OCI-LY1 (cell line): ENCODE measurements around the gene CTH.

Experiments used
- H2AFZ ChIP-seq: fragments of 200-600 bp; sonication (generic), shearing (Covaris generic); 2 replicates; pipeline ENCODE4 v1.6.0; 2014; ENCODE audit warnings: antibody characterized with exemption, mild to moderate bottlenecking, low read length
- H3F3A ChIP-seq: fragments of 200-600 bp; sonication (generic), shearing (Covaris generic); 2 replicates; pipeline ENCODE4 v1.6.0; 2014; ENCODE audit warnings: mild to moderate bottlenecking, antibody characterized with exemption, low read length, moderate library complexity; ENCODE audit not compliant: insufficient read depth
- H3K27ac ChIP-seq: fragments of 200-600 bp; sonication (generic); 2 replicates; pipeline ENCODE4 v1.5.1; 2014; ENCODE audit warnings: low read length, mixed run types, mild to moderate bottlenecking, low read depth; ENCODE audit not compliant: poor library complexity, severe bottlenecking
- H3K27me3 ChIP-seq: fragments of 200-600 bp; sonication (generic); 2 replicates; pipeline ENCODE4 v1.6.0; 2014; ENCODE audit warnings: antibody characterized with exemption, mild to moderate bottlenecking, low read length, moderate library complexity; ENCODE audit not compliant: insufficient read depth
- H3K36me3 ChIP-seq: fragments of 200-600 bp; sonication (generic); 2 replicates; pipeline ENCODE4 v1.6.1; 2014; ENCODE audit warnings: mild to moderate bottlenecking, antibody characterized with exemption, low read length, moderate library complexity, mixed read lengths; ENCODE audit not compliant: insufficient read depth
- H3K4me1 ChIP-seq: fragments of 200-600 bp; sonication (generic); 2 replicates; pipeline ENCODE4 v1.5.1; 2014; ENCODE audit warnings: mild to moderate bottlenecking, low read length, moderate library complexity; ENCODE audit not compliant: insufficient read depth, severe bottlenecking
- H3K4me2 ChIP-seq: fragments of 200-600 bp; sonication (generic), shearing (Covaris generic); 2 replicates; pipeline ENCODE4 v1.6.1; 2014; ENCODE audit warnings: low read length
- H3K4me3 ChIP-seq: fragments of 200-600 bp; sonication (generic); 2 replicates; pipeline ENCODE4 v1.5.1; 2014; ENCODE audit warnings: low read length, low read depth, mild to moderate bottlenecking, mixed read lengths; ENCODE audit not compliant: poor library complexity, severe bottlenecking
- H3K79me2 ChIP-seq: fragments of 200-600 bp; shearing (Covaris generic); 2 replicates; pipeline ENCODE4 v1.6.1; 2016; ENCODE audit warnings: mixed run types, low read length, mixed read lengths; ENCODE audit not compliant: insufficient read depth
- H3K9ac ChIP-seq: fragments of 200-600 bp; sonication (generic), shearing (Covaris generic); 2 replicates; pipeline ENCODE4 v1.6.1; 2014; ENCODE audit warnings: mild to moderate bottlenecking, low read length, mixed read lengths
- H3K9me2 ChIP-seq: fragments of 200-600 bp; sonication (generic), shearing (Covaris generic); 2 replicates; pipeline ENCODE4 v1.6.1; 2014; ENCODE audit warnings: low read depth, mild to moderate bottlenecking, low read length, mixed read lengths
- H3K9me3 ChIP-seq: fragments of 200-600 bp; shearing (Covaris generic); 2 replicates; pipeline ENCODE4 v1.6.1; 2014; ENCODE audit warnings: low read length, mixed read lengths
- H4K20me1 ChIP-seq: fragments of 200-600 bp; sonication (generic), shearing (Covaris generic); 2 replicates; pipeline ENCODE4 v1.6.0; 2016; ENCODE audit warnings: mild to moderate bottlenecking, low read length; ENCODE audit not compliant: insufficient read depth
- EZH2 ChIP-seq: fragments of 200-600 bp; sonication (generic), shearing (Covaris generic); IDR thresholded peaks from 2 replicates; pipeline ENCODE4 v1.8.0; 2017; ENCODE audit warnings: borderline replicate concordance, mixed run types, mild to moderate bottlenecking, antibody characterized with exemption, low read length, moderate library complexity, mixed read lengths
- TF ChIP-seq, protein P1 (sequence below): fragments of 200-600 bp; sonication (generic), shearing (Covaris generic); IDR thresholded peaks from 2 replicates; pipeline ENCODE4 v1.5.1; 2017; ENCODE audit warnings: mild to moderate bottlenecking, antibody characterized with exemption, low read length, moderate library complexity, mixed read lengths

The CTH gene

DNA sequence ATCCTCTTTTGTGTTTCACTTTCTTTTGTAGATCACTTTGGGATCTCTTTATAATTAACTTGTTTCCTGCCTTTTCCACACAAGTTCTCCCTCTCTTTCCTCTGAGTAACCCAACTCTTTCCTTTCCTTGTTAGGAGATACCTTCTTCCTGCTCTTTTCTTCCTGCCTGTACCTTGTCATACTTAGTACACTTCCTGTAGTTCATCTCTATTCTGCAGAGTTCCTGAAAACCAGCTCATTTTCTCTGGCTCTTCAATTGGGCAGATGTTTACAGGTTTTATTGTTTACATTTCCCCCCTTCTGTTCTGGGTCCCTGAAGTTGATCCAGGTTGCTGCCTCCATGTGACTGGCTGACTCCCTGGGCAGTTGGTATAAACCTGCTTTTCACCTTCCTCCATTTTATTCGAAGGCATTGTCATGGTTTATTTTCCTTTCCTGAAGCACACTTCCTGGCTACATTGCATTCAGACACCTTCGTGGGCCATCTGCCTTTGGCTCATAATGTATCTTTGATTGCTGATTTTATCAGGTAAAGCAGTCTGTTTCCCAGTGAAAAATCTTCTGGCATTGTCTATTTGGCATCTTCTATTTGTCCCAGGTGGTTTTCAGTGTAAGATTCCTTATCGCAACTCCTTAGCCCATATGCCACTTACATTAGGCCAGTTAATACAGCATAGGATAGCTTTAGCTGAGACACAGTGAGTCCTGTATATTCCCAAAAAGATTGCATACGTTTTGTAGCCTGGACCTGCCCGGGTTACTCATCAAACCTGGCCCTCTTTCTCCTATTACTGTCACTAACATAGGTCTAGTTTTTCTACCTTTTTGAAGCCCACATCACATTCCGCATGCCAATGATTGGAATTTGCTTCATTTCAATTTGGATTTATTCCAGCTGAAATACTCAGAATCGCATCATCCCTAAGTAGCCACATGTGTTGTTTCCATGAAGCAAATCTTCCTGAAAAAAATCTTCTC lies 15.4 kb downstream of the CTH start:
- Histone ChIP-seq H2AFZ (no peak overlapping the region), H3K9me2 (no peaks in the 10 kb centered on the region), H3K9me3 (no peaks in the 10 kb centered on the region), H3K27me3 (no peaks in the 10 kb centered on the region), H3K4me1 (no peaks in the 10 kb centered on the region), H4K20me1 (no peaks in the 10 kb centered on the region), H3K36me3 (peaks cover 4% of the 10 kb centered on the region; the same call in 1 of the 2 replicates), H3K79me2 (no peaks in the 10 kb centered on the region), H3K9ac (no peak overlapping the region), H3K4me3 (no peak overlapping the region), H3K4me2 (no peak overlapping the region), H3K27ac (no peak overlapping the region), H3F3A (no peaks in the 10 kb centered on the region)
- TF ChIP-seq, protein P1, sequence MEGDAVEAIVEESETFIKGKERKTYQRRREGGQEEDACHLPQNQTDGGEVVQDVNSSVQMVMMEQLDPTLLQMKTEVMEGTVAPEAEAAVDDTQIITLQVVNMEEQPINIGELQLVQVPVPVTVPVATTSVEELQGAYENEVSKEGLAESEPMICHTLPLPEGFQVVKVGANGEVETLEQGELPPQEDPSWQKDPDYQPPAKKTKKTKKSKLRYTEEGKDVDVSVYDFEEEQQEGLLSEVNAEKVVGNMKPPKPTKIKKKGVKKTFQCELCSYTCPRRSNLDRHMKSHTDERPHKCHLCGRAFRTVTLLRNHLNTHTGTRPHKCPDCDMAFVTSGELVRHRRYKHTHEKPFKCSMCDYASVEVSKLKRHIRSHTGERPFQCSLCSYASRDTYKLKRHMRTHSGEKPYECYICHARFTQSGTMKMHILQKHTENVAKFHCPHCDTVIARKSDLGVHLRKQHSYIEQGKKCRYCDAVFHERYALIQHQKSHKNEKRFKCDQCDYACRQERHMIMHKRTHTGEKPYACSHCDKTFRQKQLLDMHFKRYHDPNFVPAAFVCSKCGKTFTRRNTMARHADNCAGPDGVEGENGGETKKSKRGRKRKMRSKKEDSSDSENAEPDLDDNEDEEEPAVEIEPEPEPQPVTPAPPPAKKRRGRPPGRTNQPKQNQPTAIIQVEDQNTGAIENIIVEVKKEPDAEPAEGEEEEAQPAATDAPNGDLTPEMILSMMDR = no peak
- no peak for TF ChIP-seq EZH2

GRCh38 chr1:70427976-70428375 lies 16.9 kb downstream of the CTH start:
- H3K9me3 ChIP-seq = no peaks in the 10 kb centered on the region
- H3K36me3 ChIP-seq = peaks cover 5% of the 10 kb centered on the region; the same call in 1 of the 2 replicates
- no peaks in the 10 kb centered on the region for H3F3A ChIP-seq
- H3K79me2 ChIP-seq = no peaks in the 10 kb centered on the region
- no peaks in the 10 kb centered on the region for H3K27me3 ChIP-seq
- TF ChIP-seq, protein P1 = no peak
- no peaks in the 10 kb centered on the region for H4K20me1 ChIP-seq
- H3K4me1 ChIP-seq = no peaks in the 10 kb centered on the region
- H3K9me2 ChIP-seq = no peaks in the 10 kb centered on the region
- no peak overlapping the region for H2AFZ ChIP-seq
- no peak overlapping the region for H3K27ac ChIP-seq
- H3K4me2 ChIP-seq = no peak overlapping the region
- no peak overlapping the region for H3K9ac ChIP-seq
- no peak overlapping the region for H3K4me3 ChIP-seq

GRCh38 chr1:70429219-70429618 lies 18.2 kb downstream of the CTH start:
- Histone ChIP-seq H3F3A (no peaks in the 10 kb centered on the region), H3K4me2 (no peak overlapping the region), H3K9me2 (no peaks in the 10 kb centered on the region), H3K4me1 (no peaks in the 10 kb centered on the region), H3K79me2 (no peaks in the 10 kb centered on the region), H3K27me3 (no peaks in the 10 kb centered on the region), H4K20me1 (no peaks in the 10 kb centered on the region), H3K4me3 (no peak overlapping the region), H2AFZ (no peak overlapping the region), H3K9me3 (no peaks in the 10 kb centered on the region), H3K9ac (no peak overlapping the region), H3K36me3 (peaks cover 5% of the 10 kb centered on the region; the same call in 1 of the 2 replicates), H3K27ac (no peak overlapping the region)
- TF ChIP-seq, protein P1 = no peak
- no peak for TF ChIP-seq EZH2
